Measurements from ENCODE around the gene FCN2. TPM values are rescaled to one million over a fixed set of nuclear protein-coding genes. Genes with fewer than 3 reads are reported as not detected.

Gene FCN2
- total and polyA plus RNA-seq, 2 of the 13 experiments (the other 11 are each of a cell fraction or from before 2014, with no cell fraction given): not detected

DNA sequence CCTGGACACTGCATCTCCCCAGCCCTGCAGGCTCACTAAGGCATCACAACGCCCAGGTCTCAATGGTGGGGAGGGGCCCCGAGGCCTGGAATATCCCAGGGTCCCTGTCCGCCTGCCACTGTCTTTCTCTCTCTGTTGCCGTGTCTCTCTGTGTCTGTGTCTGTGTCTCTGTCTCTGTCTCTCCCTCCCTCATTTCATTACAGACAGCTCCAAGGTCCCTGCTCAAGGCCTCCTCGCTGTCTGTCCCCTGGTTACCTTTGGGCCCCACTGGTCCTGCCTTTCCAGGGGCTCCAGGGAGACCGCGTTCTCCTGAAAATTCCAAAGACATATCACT is 33.9 kb downstream of the FCN2 start:
- in situ Hi-C loops (cut with HindIII; ENCODE audit: extremely low pct_ligation_motif_present, low pct_unique_long_range_greater_than_20kb): no loop called here
- ChIA-PET CTCF (ENCODE audit: low intra/inter-chr PET ratio, low total read pairs) (no interaction called here), POLR2A (no interaction called here)
- H3K36me3 ChIP-seq (replicated peaks in 1 of 2; ENCODE audit: control insufficient read depth in 1 of 2, insufficient read depth in 2 of 2, low read length in 2 of 2): no peaks in the 10 kb centered on the region
- 14% methylated on average over 7 of the region's 7 CpGs for WGBS (ENCODE audit: low lambda C conversion rate)
- no peaks in the 10 kb centered on the region for H3K4me1 ChIP-seq (ENCODE audit: insufficient read depth, low read length)
- no peaks in the 10 kb centered on the region for H4K20me1 ChIP-seq (ENCODE audit: insufficient read depth, low read length)
- DNase-seq (ENCODE audit: low spot score) (no peak), ATAC-seq (no peak), FAIRE-seq (no peak)
- intact Hi-C loops (cut with micrococcal nuclease; ENCODE audit: unreplicated experiment): no loop called here
- H2AFZ ChIP-seq (ENCODE audit: low read length): no peak overlapping the region
- peaks cover 10 to 67% of the 10 kb centered on the region in 2 experiments; a peak in 4 of 5 replicates for H3K27me3 ChIP-seq (ENCODE audit: control insufficient read depth in 1 of 2, insufficient read depth in 2 of 2, low read length in 2 of 2)
- no TSS peak for BruUV-seq (replicated peaks)
- H3K9ac ChIP-seq (ENCODE audit: insufficient read depth, low read depth, low read length): no peak overlapping the region
- H3K79me2 ChIP-seq (ENCODE audit: insufficient read depth, low read length): no peaks in the 10 kb centered on the region
- H3K4me2 ChIP-seq (ENCODE audit: low read depth, low read length): no peak overlapping the region
- H3K9me3 ChIP-seq (ENCODE audit: low read length): no peaks in the 10 kb centered on the region
- H3K4me3 ChIP-seq (replicated peaks in 1 of 3; ENCODE audit: insufficient read depth in 1 of 3, low read depth in 2 of 3, low read length in 3 of 3): no peak overlapping the region
- no peak overlapping the region for H3K27ac ChIP-seq (ENCODE audit: extremely low read length, insufficient read depth, low read length)
- no peak for TF ChIP-seq SRF (IDR thresholded peaks at IDR 0.05; ENCODE audit: low read depth, low read length)
- TF ChIP-seq, protein P1, sequence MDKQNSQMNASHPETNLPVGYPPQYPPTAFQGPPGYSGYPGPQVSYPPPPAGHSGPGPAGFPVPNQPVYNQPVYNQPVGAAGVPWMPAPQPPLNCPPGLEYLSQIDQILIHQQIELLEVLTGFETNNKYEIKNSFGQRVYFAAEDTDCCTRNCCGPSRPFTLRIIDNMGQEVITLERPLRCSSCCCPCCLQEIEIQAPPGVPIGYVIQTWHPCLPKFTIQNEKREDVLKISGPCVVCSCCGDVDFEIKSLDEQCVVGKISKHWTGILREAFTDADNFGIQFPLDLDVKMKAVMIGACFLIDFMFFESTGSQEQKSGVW (CRISPR knock-in tag; IDR thresholded peaks at IDR 0.05; ENCODE audit: borderline replicate concordance): no peak
- no peak for TF ChIP-seq TARDBP (CRISPR knock-in tag; IDR thresholded peaks at IDR 0.05)
- no peak for TF ChIP-seq ELF1 (CRISPR knock-in tag; IDR thresholded peaks at IDR 0.05)
- no peak for TF ChIP-seq MBD4 (IDR thresholded peaks at IDR 0.05; ENCODE audit: borderline replicate concordance, low read length)
- no peak for TF ChIP-seq SOX6 (IDR thresholded peaks at IDR 0.05)
- no peak for TF ChIP-seq SOX6 (CRISPR knock-in tag; IDR thresholded peaks at IDR 0.05)
- TF ChIP-seq ZBTB14 (CRISPR knock-in tag; IDR thresholded peaks at IDR 0.05): no peak
- no peak for TF ChIP-seq STAG1 (CRISPR knock-in tag; IDR thresholded peaks at IDR 0.05)
- TF ChIP-seq ZNF556 (CRISPR knock-in tag; IDR thresholded peaks at IDR 0.05; ENCODE audit: borderline replicate concordance): no peak
- no peak for TF ChIP-seq HNRNPUL1 (IDR thresholded peaks at IDR 0.05; ENCODE audit: low read depth, low read length)
- no peak for TF ChIP-seq ZNF773 (CRISPR knock-in tag; IDR thresholded peaks at IDR 0.05; ENCODE audit: borderline replicate concordance)
- no peak for TF ChIP-seq ZNF207 (IDR thresholded peaks at IDR 0.05; ENCODE audit: borderline replicate concordance)
- no peak for TF ChIP-seq ZBTB49 (CRISPR knock-in tag; IDR thresholded peaks at IDR 0.05; ENCODE audit: borderline replicate concordance)
- no peak for TF ChIP-seq EED (CRISPR knock-in tag; IDR thresholded peaks at IDR 0.05)
- no peak for TF ChIP-seq ZNF263 (CRISPR knock-in tag; IDR thresholded peaks at IDR 0.05)
- TF ChIP-seq ZNF891 (CRISPR knock-in tag; IDR thresholded peaks at IDR 0.05): no peak
- TF ChIP-seq LCORL (IDR thresholded peaks at IDR 0.05): no peak
- no peak for TF ChIP-seq LCORL (CRISPR knock-in tag; IDR thresholded peaks at IDR 0.05)

All from HepG2 (cell line).